Measurements from ENCODE around the gene HMGN1.

DNA sequence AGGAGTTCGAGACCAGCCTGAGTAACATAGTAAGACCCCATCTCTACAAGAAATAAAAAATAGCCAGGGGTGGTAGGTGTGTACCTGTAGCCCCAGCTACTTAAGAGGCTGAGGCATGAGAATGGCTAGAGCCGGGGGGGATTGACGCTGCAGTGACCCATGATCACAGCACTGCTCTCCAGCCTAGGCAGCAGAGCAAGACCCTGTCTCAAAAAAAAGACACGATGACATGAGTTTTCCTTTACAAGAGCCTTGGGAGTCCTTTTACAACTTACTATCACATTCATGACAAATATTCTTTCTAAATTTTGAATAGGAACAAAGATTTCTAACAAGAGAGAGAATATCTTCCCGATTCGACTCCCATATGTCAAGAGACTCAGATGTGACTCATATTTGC, 32.2 kb downstream of the HMGN1 start:
- TF ChIP-seq, protein P1, sequence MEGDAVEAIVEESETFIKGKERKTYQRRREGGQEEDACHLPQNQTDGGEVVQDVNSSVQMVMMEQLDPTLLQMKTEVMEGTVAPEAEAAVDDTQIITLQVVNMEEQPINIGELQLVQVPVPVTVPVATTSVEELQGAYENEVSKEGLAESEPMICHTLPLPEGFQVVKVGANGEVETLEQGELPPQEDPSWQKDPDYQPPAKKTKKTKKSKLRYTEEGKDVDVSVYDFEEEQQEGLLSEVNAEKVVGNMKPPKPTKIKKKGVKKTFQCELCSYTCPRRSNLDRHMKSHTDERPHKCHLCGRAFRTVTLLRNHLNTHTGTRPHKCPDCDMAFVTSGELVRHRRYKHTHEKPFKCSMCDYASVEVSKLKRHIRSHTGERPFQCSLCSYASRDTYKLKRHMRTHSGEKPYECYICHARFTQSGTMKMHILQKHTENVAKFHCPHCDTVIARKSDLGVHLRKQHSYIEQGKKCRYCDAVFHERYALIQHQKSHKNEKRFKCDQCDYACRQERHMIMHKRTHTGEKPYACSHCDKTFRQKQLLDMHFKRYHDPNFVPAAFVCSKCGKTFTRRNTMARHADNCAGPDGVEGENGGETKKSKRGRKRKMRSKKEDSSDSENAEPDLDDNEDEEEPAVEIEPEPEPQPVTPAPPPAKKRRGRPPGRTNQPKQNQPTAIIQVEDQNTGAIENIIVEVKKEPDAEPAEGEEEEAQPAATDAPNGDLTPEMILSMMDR (conservative IDR thresholded peaks at IDR 0.05; ENCODE audit: low read length) = no peak
- no peak for TF ChIP-seq EZH2phosphoT487 (IDR thresholded peaks at IDR 0.05; ENCODE audit: borderline replicate concordance)

Data from Loucy (cell line).